Mucosa of descending colon (tissue), 3 donors: ENCODE measurements around the gene LRP1-AS. TPM values are rescaled to one million over a fixed set of nuclear protein-coding genes. Genes with fewer than 3 reads are reported as not detected.

Experiments
- ATAC-seq: fragments of 200-7000 bp; cut with Tn5 transposase; one replicate; pipeline ENCODE4 v1.9.1; 2020; ENCODE audit warnings: mild to moderate bottlenecking, moderate library complexity
- DNase-seq, 3 donors: peaks; one replicate each; pipeline ENCODE4 v3.0.0-alpha.2; 2020
- H3K36me3 ChIP-seq: fragments of 200-600 bp; one replicate; pipeline ENCODE4 v1.8.0; 2021; ENCODE audit warnings: low read depth, mild to moderate bottlenecking
- H3K4me1 ChIP-seq: fragments of 200-600 bp; one replicate; pipeline ENCODE4 v1.8.0; 2021; ENCODE audit warnings: low read depth, mild to moderate bottlenecking
- H3K4me3 ChIP-seq: fragments of 200-600 bp; one replicate; pipeline ENCODE4 v1.8.0; 2021; ENCODE audit warnings: mild to moderate bottlenecking
- H3K9me3 ChIP-seq: fragments of 200-600 bp; one replicate; pipeline ENCODE4 v1.8.0; 2021; ENCODE audit warnings: mild to moderate bottlenecking
- intact Hi-C, 2 donors: fragments of 100-400 bp; cut with DNase I in 1 of 2; cut with micrococcal nuclease in 1 of 2; formaldehyde crosslinking; loops; one replicate each; pipeline versions ENCODE4 v1.11.0 to v1.11.1; 2022; cut with DNase I, micrococcal nuclease
- total RNA-seq, 3 donors: library from RNA; stranded (reverse); fragmentation: NEBNext Ultra II Directional in 2 of 3; extraction: Animal tissue kit (Norgen Biotek cat#: 25700) in 2 of 3; gene quantifications; one replicate each; pipeline versions ENCODE4 v1.2.1 to v1.2.4, GENCODE V29; 2021 to 2023
- TF ChIP-seq, protein P1 (sequence below): fragments of 200-600 bp; IDR thresholded peaks from one replicate; pipeline ENCODE4 v1.8.0; 2022; ENCODE audit warnings: antibody characterized with exemption, mild to moderate bottlenecking
- donor health status: DM: no; HTN: no; CAD: no; lungs with moderate emphysema.
- donor health status: DM: no; HTN: no; CAD: no.
- donor health status: DM: no; HTN: yes; CAD: no.

The LRP1-AS gene
- total RNA-seq, 3 donors from 2014 or later: not detected

DNA sequence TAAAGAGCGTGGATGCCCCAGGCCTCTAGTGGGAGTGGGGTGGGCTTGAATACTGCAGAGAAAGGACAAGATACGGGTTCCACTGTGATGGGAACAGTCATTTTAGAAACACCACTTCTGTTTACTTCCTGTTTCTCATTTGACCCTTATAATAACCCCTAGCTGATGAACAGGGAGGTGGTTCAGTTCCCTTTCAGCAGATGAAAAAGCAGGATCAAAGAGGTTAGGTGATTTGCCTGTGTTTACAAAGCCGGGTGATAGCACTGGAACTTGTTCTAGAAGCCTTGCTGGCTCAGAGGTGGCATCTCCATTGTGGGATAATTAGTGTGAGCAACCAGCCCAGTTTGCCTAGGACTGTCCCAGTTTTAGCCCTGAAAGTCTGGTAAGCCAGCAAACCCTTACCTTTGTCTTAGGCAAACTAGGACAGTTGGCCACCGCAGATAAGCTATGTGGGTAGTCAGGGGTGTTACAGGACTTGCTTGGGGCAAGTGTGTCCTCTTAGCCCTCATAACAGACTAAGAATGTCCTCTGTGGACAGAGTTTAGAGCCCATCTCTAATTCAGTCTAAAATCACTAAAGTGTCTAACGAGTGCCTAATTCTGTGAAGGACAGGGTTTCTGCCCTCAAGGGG, 7.5 kb upstream of the LRP1-AS start:
- Histone ChIP-seq H3K4me1 (peaks cover 9% of the 10 kb centered on the region), H3K9me3 (no peaks in the 10 kb centered on the region), H3K36me3 (peaks cover 7% of the 10 kb centered on the region), H3K4me3 (no peak overlapping the region)
- TF ChIP-seq, protein P1, sequence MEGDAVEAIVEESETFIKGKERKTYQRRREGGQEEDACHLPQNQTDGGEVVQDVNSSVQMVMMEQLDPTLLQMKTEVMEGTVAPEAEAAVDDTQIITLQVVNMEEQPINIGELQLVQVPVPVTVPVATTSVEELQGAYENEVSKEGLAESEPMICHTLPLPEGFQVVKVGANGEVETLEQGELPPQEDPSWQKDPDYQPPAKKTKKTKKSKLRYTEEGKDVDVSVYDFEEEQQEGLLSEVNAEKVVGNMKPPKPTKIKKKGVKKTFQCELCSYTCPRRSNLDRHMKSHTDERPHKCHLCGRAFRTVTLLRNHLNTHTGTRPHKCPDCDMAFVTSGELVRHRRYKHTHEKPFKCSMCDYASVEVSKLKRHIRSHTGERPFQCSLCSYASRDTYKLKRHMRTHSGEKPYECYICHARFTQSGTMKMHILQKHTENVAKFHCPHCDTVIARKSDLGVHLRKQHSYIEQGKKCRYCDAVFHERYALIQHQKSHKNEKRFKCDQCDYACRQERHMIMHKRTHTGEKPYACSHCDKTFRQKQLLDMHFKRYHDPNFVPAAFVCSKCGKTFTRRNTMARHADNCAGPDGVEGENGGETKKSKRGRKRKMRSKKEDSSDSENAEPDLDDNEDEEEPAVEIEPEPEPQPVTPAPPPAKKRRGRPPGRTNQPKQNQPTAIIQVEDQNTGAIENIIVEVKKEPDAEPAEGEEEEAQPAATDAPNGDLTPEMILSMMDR: no peak
- intact Hi-C loops: no loop called here
- DNase-seq: no peak
- no peak for ATAC-seq

DNA sequence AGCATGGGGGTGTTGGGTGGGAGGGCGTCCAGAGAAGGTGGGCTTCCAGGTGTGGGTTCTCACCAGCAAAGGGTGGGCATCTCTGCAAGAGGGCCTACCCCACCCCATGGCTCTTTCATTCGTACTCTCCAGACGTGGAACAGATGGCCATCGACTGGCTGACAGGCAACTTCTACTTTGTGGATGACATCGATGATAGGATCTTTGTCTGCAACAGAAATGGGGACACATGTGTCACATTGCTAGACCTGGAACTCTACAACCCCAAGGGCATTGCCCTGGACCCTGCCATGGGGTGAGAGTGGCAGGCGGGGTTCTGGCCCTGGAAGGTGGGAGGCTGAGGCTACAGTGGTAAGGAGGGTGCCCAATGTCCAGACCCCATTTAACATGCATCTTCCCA, 6.7 kb upstream of the LRP1-AS start:
- H3K9me3 ChIP-seq: no peaks in the 10 kb centered on the region
- intact Hi-C loops: no loop called here
- peaks cover 7% of the 10 kb centered on the region for H3K36me3 ChIP-seq
- DNase-seq (no peak), ATAC-seq (no peak)
- H3K4me3 ChIP-seq: no peak overlapping the region
- peaks cover 17% of the 10 kb centered on the region for H3K4me1 ChIP-seq
- TF ChIP-seq, protein P1: no peak

DNA sequence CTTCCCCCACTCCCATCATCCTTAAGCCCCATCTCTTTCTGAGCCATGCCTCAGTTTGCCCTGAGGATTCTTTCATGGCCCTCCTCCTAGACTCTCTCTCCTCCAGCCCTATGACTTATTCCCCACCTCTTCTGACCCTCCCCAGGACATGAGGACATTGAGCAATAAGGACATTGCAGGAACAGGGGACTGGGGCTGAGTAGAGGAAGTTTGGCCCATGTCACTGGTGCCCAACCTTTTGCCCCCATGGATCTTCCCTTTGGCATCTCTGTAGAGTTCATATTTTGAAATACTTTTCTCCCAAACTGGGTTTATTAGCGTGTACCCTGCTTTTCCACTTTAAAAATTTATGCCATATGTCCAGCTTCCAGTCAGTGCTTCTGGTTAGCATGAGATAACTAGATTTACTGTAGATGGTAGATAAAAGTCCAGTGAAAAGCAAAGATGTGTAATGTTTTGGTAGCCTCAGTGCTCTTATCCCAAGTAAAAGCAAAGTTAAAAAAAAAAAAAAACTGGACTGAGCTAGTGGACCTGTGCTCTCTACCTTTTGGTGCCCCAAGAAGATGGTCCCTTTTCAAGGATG, 6.1 kb upstream of the LRP1-AS start:
- Histone ChIP-seq H3K4me3 (no peak overlapping the region), H3K36me3 (peaks cover 7% of the 10 kb centered on the region), H3K4me1 (peaks cover 23% of the 10 kb centered on the region), H3K9me3 (no peaks in the 10 kb centered on the region)
- ATAC-seq (no peak), DNase-seq (no peak)
- TF ChIP-seq, protein P1: no peak
- intact Hi-C loops: no loop called here

DNA sequence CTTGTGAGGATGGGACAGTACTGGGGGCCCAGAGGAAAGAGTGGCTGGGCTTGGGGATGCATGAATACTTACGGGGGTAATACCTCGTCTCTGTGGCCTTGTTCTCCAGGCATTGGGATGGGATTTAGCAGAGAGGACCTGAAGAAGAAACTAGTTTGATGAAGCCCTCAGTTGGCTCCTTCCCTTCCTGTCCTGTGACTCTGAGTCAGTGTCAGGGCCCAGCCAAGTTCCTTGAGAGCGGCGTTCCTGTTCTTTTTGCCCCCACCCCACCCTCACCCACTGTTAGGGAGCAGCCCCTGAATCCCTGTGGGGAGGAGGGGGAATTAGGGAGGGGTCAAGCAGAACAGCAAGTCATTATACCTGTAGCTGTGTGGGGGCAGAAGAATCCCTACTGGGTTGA, 5.2 kb upstream of the LRP1-AS start:
- TF ChIP-seq, protein P1: no peak
- intact Hi-C loops: no loop called here
- Histone ChIP-seq H3K36me3 (peaks cover 7% of the 10 kb centered on the region), H3K4me1 (peaks cover 31% of the 10 kb centered on the region), H3K9me3 (no peaks in the 10 kb centered on the region), H3K4me3 (no peak overlapping the region)
- DNase-seq (no peak), ATAC-seq (no peak)

DNA sequence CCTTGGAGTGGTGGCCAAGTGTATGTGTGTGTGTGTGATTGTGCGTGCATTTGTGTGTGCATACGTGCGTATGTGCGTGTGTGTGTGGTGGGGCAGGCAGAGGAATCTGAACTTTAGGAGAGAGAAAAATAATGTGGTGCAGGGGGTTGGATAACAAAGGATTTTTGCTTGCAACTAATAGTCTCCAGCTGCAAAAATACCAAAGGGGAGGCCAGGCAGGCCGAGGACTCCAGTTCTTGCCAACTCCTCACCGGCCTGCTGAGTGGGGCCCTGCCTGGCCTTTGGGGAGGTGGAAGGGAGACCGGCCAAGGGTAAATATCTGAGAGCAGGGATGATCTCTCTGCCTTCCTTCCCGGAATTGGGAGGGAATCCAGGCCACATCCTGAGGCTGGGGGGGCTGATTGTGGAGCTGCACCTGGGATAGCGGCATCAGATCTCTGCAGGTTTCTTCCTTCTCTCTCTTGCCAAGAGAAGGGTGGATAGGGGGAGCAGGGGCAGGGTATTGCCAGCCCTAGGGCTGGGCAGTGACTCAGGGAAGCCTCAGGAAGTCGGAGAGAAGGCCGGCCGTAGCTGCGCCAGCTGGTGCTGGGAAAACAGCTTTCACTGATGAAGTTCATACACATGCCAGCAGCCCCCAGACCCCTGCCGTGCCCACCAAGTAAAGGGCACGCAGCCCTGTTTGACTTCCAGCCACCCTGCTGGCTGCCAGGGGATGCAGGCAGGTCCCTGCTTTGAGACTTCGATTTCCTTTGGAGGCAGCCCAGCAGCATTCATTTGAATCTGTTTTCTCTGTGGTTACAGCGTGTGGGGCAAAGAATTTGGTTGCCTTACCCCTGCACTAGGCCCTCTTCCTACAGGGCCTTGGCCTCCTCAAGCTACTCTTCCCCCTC, 4.6 kb upstream of the LRP1-AS start:
- ATAC-seq: no peak

More for the DNA sequence above, 4.6 kb upstream of the LRP1-AS start:
- Histone ChIP-seq H3K4me3 (no peak overlapping the region), H3K4me1 (peaks cover 38% of the 10 kb centered on the region), H3K36me3 (peaks cover 7% of the 10 kb centered on the region), H3K9me3 (no peaks in the 10 kb centered on the region)
- DNase-seq: no peak
- intact Hi-C loops: no loop called here
- TF ChIP-seq, protein P1: no peak
